Stimulated activated CD4-positive, alpha-beta T cell treated with anti-CD3 and anti-CD28 coated beads, Interleukin-15, amount 100 ng/mL, for 48 hours (primary cell): ENCODE measurements around the gene PTPRD.
"Not testable (repeated sequence)": the region's sequence is repeated elsewhere in the genome, so short reads cannot be mapped to it uniquely, and the experiment has no call there.

Experiments used
- DNase-seq, 2 donors: peaks; one replicate each; pipeline ENCODE4 v3.0.0-alpha.2; 2020; ENCODE audit warnings: low read depth in 2 of 2

Gene PTPRD

DNA sequence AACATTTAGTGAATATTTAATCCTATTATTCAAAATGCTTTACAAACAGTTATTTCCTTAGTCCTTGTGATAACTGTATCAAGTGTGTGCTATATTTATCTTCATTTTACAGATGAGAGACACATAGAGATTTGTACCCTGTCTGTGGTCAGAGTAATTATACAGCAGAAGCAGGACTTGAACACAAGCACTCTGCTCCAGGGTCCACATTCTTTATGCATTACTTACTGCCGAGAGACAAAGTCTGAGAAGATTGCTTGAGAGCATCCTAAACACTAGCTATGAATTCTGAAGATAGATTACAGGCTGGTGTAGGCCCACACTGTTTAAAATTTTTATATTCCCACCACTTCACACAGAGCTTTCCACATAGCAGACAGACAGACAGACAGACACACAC lies 1887.2 kb downstream of the PTPRD start:
- DNase-seq, result no peak

DNA sequence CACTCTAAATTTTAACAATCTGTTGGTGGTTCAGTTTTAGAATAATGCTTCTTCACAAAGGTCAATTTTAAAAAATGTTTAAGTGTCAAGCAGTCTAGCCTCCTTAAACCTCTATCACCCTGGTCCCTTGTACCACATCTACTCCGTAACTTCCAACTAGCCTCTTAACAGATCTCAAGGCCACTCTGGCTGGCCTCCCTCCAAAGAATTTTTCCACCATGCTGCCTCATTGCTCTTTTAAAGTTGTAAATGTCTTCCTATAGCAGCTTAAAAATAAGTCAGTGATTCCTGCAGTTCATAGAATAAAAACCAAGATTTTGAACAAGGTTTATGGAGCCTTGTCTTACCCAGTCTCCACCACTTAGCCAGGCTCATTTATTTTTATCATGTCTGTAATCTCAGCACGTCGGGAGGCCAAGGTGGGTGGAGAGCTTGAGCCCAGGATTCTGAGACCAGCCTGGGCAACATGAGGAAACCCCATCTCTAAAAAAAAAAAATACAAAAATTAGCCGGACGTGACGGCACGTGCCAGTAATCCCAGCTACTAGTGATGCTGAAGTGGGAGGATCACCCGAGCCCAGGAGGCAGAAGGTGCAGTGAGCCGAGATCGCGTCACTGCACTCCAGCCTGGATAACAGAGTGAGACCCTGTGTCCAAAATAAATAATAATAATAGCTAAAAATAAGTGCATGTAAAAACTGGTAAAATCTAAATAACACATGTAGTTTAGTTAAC lies 1888.4 kb downstream of the PTPRD start:
- no peak for DNase-seq

DNA sequence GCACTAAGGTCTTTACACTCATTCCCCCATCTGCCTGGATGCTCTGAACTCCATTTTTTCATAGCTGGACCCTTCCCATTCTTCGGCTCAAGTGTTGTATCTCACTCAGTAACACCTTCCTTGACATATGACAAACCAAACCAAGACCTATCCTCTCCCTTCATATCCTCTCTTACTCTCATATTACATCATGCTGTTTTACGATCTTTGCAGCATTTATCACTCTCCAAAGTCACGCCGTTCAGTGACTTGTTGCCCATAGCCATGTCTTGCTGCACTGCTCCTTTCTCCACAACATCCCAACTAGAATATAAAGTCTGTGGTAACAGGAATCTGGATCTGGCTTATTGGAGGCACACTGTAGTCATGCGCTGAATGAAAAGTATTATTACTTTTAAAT lies 1889.6 kb downstream of the PTPRD start:
- DNase-seq, result no peak

DNA sequence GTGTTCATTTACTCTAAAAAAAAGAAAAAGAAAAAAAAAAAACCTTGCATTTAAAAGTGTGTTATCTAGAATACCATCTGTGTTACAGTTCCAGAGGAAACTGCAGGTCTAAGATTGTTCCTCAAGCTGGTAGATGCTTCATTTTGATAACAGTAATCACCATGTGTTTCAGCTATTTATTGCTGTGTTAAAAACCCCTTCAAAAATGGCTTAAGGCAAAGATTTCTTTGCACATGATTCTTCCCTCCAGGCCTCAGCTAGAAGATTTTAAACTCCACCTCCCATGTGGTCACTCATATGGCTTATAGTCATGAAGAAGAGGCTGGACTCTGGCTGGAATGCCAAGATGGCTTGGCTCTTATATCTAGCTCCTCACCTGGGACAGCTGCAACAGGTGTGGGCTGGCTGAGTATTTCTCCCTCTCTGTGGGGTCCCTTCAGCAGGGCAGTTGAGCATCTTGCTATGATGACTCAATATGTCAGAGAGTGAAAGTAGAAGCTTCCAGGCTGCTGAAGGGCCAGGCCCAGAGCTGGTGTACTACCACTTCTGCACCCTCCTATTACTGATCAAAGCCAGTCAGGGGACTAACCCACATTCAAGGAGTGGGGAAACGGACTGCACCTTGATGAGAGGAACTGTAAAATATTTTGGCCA lies 1892.8 kb downstream of the PTPRD start:
- DNase-seq, result no peak

DNA sequence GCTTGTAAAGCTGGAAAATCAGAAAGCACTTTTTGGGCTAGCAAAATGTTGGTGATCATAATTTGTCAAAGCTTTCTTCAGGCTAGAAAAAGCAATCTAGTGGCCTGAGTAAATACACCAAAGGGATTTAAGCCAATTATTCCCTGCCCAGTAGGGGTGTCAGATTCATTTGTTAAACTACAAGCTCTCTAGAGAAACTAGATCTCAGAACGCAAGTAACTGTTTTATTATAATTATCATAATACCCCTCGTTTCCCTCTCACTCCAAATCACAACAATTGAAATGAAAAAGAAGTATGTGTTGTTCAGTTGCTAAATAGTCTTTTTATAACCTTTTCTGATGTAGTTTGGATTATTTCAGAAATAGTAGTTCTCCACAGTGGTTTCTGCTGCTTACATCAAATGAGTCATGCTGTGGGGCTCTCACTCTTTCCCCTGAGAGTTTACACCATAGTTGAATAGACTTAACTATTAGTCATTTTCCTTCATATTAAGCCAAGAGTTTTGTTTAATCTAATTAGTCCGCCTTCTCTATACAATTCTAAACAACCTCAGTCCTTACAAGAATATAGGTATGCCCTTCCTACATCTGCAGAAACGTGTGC lies 1894.6 kb downstream of the PTPRD start:
- no peak for DNase-seq

DNA sequence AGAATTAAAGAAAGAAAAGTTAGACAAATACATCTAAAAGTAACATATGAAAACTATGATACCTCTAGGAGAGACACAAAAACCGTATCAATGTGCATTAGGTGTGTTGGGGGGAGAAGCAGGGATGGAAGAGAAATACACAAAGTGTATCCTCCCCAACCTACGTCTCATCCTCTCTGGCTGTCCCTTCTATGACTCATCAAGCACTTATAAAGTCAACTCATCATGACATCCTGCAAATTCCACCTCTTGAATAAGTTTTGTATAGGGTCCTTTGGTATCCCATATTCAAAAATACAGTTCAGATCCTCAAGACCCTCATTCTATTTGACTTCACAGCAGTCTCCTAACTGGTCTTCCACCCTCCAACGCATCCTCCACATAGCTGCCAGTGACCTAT lies 1895.7 kb downstream of the PTPRD start:
- DNase-seq, result no peak

DNA sequence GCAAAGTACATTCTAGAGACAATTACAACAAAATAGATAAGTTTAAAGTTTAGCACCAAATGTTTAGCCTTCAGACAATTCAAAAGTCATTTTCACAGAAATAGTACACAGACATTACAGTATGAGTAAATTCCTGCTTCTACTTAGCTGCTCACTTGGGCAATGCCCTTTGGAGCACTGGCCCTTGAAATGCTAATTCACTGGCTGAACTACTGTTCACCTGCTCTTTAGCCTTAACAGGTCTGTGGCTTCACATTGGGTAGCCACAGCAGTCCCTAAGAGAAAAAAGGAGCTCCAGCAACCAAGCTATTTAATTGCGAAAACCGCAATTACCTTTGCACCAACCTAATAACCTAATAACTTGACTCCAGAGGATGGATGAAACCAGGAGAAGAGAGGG lies 1897.0 kb downstream of the PTPRD start:
- no peak for DNase-seq

DNA sequence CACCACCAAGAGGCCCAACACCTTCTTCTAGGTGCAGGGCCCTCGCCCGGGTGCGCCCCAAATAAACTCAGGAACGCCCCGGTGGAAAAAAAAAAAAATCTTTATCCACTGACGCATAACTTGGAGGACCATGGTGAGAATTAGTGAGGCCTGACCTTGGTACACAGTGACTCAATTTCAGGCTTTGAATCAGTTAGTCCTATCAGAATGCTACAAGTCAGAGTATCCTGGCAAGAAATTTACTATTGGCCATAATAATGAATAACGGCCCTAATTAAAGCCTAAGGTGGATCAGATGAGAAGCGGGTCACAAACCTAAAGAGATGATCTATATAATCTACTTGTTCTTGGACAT lies 1899.0 kb downstream of the PTPRD start:
- no peak for DNase-seq

DNA sequence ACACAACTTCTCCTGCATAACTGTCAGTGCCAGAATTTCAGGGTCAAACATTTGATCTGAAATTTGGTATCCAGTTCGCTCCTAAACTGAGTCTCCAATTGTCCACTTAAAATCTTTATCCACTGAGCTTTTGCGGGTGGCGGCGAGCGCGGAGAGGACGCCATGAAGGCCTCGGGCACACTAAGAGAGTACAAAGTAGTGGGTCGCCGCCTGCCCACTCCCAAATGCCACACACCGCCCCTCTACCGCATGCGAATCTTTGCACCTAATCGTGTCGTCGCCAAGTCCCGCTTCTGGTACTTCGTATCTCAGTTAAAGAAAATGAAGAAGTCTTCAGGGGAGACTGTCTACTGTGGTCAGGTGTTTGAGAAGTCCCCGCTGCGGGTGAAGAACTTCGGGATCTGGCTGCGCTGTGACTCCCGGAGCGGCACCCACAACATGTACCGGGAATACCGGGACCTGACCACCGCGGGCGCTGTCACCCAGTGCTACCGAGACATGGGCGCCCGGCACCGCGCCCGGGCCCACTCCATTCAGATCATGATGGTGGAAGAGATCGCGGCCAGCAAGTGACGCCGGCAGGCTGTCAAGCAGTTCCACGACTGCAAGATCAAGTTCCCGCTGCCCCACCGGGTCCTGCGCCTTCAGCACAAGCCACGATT lies 1899.5 kb downstream of the PTPRD start:
- no peak for DNase-seq

DNA sequence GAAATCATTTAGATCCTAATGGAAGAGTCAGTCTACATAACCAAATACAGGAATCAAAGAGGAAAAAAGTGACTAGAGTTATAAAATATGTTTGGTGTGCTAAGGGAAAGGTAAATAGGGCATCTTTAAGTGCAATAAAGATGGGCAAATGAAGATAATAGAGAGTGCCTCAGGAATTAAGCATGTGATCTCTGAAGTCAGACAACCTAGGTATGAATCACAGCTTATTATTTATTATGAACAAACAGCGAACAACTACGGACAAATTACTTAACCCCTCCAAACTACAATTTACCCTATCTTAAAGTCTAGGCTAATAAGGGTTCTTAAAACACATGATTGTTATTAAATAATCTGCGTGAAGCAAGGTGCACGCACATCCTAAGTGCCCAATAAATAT lies 1903.1 kb downstream of the PTPRD start:
- DNase-seq, result no peak

DNA sequence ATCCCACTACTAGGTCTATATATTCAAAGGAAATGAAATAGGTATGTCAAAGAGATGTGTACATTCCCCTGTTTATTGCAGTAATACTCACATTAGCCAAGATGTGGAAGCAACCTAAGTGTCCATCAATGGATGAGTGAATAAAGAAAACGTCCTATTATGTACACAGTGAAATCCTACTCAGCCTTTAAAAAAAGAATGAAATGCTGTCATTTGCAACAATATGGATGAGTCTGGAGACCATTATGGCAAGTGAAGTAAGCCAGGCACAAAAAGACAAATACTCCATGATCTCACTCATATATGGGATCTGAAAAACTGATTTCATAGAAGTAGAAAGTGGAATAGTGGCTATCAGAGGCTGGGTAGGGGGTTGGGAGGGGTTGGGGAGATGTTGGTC lies 1904.1 kb downstream of the PTPRD start:
- no peak for DNase-seq

DNA sequence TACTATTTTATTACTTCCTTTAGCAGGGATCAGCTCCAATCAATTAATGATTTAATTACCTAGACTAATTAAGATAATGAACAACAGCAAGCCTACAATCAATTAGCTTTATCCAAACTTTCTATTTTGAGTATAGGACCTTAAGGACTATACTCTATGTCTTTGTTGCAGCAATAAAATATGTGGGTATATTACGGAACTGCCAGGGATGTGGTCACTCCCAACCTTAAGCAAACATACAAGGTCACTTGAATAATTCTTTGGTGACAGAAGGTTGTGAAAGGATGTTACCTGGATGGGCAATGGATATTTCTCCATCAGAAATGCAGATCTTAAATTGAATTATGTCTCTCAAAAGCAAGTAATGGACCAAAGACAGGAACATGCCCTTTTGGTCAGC lies 1905.8 kb downstream of the PTPRD start:
- DNase-seq, result no peak

DNA sequence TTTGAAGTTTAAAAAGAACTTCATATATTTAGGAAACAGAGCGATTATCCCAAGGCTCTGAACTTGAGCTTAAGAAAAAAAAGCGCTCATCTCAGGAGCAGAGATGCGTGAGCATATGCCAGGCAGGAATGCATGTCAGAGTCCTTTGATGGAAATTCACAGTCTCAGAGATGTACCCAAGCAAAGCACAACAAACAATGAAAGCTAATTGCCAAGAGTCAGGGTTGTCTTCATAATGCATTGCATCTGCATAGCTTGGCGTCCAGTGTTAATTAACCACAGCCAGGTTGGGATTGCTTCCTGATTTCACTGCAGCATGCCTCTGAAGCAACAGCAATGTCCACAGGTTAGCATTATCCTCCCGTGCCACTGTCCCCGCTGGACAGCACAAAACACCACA lies 1906.3 kb downstream of the PTPRD start:
- DNase-seq, result no peak

DNA sequence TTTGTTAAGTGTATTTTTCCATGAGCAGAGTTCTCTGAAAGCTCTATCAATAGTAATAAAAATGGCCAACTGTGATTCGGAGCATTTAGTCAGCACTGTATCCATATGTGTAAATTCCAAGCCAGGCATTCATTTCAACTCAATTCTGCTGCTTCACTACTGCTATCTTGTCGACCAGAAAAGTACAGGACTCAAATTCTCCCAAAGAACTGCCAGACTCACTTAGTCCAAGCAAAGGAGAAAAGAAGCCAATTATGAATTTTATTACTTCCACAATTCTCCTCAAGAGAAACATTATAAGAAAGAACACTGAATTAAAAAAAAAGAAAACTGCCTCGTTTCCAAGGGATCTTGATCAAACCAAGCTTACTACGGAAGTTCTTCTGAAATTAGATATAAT lies 1906.9 kb downstream of the PTPRD start:
- no peak for DNase-seq

DNA sequence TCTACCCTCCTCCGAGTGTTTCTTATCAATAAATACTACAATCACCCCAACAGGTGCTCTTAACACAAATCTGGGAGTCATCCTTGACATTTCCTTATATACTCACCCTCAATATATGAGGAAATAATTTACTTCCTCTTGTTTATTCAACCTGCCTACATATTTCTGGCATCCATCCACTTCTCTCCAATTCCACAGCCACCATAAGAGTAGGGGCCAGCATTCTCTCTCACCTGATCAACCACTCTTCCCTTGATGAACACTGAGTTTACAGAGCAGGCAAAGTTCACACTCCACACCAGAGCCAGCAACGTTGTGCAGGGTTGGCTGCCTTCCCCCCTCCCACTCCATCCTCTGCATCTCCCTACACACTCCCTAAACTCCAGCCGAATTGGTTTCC lies 1908.9 kb downstream of the PTPRD start:
- DNase-seq, result no peak

DNA sequence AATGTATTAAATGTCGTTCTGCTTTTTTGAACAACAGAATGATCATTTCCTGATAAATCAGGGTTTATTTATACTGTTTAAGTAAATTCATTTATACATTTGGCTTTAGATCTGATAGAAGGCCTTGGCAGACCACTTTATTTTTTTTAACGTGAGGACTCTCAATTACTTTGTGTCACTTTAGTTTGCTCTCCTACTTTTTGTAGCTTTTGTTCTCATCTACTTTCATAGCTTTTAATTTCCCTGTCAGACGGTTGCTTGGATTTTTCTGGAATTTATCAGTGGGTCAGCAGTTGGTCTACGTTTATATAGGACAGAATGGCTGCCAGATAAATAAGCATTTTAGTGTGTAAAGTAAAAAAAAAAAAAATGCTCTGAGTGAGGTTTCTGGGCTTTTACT lies 1910.9 kb downstream of the PTPRD start:
- DNase-seq, result no peak

DNA sequence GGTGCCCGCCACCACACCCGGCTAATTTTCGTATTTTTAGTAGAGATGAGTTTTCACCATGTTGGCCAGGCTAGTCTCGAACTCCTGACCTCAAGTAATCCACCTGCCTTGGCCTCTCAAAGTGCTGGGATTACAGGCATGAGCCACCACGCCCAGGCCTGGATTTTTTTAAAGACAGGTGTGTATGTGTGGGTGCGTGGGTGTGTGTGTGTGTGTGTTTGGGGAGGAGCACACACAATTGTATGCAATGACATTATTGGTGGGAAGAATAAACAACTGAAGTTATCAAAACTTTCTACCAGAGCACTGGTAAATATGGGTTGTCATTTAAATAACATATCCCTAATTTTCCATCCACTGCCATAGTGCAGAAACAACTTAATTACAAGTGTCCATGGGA lies 1915.2 kb downstream of the PTPRD start:
- DNase-seq, result not testable (repeated sequence)

DNA sequence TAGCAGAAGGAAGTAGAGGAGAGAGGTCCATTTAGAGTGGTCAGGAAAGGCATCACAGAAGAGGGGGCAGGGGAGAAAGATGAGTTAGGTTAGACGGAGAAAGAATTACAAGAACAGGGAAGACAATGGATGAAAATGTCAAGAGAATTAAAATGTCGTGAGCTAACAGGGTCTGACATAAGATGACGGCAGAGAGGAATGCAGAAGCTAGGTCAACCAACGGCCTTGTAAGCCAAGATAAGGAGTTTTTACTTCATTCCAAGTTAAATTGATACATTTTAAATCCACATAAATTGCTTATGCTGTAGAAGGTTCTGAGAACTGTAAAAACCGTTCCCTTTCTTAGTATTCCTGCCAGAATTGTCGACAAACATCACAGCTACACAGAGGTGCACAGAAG lies 1916.3 kb downstream of the PTPRD start:
- DNase-seq, result no peak

DNA sequence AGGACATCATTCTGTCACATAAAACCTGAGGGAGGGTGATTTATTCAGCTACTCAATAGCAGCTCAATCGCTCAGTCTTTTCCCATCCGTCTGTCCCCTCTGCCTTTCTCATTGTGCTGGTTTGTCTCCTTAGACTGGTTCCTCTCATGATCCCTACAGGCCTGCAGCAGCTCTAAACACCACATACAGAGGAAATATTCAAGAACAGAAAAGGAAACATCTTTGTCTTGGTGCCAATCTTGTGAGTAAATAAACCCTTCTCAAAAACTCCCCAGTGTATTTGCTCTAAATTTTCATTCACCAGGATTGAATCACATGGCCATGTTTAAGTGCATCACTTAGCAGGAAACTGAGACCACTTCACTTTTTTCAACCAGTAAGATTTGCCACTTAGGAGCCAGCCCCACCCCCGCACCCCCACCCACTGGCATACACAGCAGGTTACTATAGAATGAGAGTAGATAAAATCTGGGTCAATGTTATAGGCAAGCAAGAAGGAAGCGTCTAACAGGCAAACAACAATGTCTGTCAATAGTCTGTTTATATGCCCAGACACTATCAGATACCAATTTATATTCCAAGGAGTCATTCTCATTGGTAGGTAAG lies 1917.7 kb downstream of the PTPRD start:
- no peak for DNase-seq

DNA sequence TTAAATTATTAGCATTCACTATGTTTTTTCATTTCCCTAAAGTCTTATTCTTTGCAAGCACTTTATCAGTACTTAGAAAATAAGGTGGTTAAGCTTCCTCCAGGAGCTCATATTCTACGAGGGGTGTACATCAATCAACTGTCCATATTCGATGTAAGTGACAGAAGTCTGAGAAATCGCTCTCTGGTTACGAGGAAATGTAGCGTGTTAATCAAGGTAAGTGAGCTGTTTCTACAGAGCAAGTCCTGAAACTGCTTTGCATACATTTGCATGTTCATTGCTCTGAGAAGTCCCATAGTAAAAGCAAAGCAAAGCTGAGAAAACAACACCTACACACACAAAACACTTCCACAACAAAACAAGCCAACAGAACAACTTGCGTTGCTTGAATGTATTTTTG lies 1919.3 kb downstream of the PTPRD start:
- DNase-seq, result no peak

DNA sequence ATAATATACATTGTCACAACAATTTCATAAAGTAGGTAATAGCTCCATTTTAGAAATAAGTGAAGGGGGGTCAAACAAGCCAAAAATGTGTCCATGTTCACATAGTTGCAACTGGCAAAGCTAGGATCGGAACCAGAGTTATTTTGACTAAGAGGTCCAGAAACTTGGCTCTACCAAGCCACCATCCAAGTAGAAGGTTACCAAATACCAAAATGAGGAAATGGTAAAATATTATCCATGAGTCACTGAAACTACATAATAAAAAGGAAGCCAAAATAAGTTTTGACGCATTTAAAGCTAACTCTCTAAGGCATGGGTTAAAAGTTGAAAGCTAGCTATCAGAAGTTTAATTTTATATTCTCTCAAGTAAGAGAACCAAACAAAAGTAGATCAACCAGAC lies 1926.3 kb downstream of the PTPRD start:
- no peak for DNase-seq

DNA sequence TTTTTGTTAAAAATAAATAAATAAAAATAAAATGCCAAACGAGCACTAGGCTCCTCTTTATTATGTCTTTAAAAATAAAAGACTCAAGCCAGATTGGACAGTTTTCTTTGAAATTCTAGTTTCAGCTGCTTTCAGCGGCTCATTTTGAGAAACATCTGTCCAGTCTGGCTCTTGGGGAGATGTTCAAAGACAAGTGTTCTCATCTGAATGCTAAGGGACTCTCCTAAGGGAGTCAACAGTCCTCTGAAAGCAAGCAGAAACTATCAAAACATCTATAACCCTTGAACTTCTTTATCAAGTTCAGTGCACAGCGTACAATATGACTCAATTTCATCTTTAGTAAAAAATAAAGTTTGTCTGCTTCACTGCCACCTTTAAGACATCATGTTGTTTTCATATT lies 1927.0 kb downstream of the PTPRD start:
- DNase-seq, result no peak
